Measurements from ENCODE around the gene TOM1L2.
A peak's percentile ranks its signal among the peaks of the same experiment; 100 is the strongest.
"Not testable (repeated sequence)": the region's sequence is repeated elsewhere in the genome, so short reads cannot be mapped to it uniquely, and the experiment has no call there.

TOM1L2 gene

DNA sequence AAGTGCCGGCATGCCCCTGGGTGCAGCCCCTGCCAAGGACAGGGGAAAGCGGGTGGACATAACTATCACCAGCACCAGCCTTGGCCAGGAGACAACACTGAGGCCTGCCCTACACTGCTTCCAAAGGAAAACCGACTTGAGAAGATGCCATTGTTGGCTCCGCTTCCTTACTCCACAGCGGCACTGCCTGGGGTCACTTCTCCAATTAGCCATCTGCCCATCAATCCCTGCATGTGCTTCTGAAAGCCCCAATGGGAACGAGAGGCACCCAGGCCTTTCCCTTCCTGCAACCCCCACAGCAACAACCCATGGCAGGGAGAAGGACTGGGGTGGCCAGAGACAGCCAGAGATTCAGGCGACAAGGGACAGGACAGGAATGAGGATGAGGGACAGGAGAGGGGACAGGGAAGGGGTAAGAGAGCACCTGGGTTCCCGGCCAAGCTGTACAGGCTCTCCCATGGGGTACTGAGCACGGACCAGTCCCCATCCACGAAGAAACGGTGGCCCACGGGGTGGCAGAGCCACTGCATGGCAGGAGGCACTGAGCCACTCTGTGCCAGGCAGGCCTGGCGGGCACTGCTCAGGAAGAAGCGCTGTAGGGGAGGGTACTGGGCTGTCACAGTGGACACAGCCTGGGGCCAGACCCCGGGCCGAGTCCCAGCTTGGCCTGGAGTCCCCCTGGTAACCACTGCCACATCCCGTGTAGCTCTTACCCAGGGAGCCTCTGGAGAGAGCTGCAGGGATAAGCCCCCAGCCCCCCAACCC lies 156.6 kb downstream of the TOM1L2 start:
- no peak for DNase-seq

DNA sequence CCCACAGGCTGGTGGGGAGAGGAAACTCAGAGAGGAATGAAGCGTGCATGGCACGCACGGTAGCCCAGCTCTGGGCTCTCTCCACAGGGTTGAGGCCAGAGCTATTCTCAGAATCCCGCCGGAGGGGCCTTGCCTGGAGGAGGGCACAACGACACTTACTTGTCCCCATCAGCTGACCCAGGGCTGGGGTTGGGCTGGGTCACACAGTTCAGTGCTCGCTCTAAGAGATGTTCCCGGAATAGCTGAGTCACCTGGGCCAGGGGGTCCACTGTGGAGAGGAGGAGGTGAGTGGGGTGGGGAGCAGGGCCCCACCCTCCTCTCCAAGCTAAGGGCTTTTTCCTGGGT lies 157.2 kb downstream of the TOM1L2 start:
- no peak for DNase-seq

DNA sequence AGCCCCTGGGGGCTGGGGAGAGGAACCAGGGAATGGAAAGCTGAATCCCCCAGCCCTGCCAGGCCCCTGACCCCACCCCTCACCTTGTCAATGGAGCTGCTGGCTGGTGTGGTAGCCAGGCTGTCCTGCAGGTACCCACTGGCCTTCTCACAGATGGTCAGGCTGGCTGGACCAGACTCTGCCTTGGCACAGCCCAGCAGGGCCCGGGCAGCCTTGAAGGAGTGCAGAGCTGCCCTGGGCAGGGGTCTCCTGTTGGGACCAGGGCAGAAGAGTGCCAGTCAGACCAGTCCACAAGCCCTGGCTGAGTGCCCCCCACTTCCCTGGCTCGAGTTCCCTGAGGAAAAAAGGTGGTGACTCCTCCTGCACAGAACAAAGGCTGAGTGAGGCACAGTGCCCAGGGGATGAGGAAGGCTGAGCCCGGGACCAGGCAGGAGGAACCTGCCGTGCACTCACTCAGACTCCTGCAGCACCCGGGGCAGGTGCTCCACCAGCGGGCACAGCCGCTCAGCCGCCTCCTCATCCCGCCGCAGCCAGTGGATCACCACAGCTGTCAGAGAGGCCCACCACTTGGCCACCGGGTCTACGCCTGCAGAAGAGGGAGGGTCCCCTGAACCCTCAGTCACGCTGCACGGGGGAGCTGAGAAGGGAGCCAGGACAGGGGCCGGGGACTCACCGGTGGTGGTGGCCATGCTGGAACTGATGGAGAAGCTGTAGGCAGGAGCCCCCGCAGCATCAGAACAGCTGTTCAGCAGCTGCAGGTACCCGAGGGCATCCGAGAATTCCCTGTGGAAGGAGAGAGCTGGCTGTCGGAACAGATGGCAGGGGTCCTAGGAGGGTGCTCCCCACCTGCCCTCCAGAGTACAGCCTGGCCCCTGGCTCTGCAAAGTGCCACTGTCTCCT lies 157.8 kb downstream of the TOM1L2 start:
- no peak for DNase-seq

DNA sequence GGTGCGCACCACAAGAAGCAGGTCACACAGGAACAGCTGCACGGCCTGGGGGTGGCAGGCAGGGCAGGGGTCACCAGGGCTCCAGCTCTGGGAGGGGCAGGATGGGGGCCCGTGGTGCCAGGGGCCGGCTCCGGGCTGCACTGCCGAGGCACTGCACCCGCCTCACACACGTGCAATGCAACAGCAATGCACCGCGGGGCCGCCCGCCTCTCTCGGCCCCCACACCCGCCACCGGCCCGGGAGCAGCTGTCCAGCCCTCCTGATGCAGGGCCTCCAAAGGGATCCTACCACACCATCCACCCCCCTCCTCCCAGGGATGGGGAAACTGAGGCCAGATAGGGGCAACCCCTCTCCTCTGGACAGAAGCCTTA lies 158.5 kb downstream of the TOM1L2 start:
- DNase-seq = no peak

DNA sequence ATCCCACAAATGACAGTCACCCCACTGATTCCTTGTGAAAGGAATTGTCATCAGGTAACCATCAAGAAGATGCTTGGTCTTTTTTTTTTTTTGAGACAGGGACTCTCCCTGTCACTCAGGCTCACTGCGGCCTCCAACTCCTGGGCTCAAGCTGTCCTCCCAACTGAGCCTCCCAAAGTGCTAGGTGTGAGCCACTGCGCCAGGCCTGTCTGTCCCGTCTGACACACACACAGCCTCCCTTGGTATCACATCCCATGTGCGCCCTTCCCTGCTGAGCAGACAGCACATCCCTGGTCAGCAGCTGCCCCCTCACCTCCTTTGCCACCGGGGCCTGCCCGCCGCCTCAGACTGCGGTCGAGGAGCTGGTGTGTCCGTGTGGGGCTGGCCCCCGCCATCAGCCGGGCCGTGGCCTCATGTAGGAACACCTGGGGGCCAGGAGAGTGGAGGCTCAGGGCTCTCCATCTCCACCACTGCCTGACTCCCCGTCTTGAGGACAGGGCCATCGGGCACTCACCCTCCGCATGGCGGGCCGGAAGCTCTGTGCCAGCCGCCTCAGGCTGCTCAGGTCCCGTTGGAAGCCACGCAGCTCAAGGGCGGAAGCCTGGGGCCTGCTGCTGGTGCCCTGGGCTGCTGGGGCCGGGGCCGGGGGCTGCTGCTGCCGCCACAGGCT lies 159.0 kb downstream of the TOM1L2 start:
- no peak for DNase-seq

DNA sequence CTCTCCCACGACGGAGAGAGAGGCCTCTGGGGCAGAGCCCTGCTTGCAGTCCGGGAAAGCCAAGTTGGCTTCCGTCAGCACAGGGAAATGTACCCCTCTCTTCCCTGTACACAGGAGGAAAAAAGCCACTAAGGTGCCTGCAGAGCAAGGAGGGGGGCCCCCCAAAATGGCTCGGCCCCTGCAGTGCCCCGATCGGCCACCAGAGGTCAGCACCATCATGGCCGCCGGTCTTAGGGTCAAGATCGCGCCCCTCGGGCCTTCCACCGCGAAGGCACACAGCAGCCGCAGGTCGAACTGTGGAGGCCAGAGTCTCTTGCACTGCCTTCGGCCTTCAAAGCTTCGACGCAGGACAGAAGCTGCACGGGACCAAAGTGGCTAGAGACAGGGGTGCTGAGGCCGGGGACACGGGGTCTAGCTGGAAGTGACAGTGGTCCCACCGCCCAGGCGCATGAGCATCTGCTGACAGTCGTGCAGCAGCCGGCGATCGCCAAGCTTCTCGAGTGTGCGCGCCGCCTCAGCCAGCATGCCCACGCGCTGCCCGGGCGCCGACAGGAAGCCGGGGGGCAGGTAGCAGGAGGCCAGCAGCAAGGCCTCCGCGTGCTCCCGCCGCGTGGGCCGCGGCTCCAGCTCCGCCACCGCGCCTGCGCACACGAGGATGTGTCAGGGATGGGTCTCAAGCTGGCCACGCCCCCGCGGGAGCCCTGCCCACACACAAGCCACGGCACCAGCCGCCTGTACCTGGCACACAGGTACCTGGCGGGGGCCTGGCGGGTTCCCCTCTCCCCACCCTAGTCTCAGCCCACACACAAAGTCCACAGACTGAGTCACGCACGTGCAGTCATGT lies 159.8 kb downstream of the TOM1L2 start:
- DNase-seq = peak; percentile 49 to 72 (median 61)

DNA sequence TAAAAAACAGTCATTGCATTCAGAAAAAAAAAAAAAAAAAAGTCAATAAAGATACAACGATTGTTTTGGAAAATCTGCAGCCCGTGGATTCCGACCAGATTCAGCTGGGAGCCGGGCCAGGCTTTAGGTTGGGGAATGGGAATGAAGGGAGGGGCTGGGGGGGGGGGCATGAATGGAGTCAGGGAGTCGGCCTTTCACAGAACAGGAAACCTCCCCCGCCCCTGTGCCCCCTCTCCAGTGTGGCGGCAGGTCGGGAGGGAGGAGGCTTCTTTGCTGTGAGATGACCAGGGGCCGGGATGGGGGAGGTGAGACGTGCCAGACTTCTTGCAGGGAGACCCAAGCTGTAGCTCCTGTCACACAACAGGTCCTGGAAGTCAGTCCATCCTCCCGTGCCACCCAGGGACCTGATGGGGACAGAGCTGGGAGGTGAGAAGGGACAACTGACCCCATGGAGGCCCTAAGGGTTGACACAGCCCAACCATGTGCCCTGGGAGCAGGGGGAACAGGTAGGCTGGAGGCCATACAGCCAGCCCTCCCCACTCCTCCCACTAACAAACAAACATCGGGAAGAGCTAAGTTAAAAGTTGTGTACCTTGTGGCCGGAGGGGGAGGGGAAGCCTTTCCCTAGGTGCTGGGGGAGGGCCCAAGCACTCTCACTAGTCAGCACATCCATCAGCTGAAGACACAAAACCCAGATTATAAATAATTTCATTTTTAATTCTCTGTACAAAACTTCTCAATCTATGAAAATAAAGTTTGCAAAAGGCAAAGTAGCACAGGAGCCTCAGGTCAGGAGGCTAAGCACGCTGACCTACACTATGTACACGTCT lies 160.6 kb downstream of the TOM1L2 start:
- no peak for DNase-seq

DNA sequence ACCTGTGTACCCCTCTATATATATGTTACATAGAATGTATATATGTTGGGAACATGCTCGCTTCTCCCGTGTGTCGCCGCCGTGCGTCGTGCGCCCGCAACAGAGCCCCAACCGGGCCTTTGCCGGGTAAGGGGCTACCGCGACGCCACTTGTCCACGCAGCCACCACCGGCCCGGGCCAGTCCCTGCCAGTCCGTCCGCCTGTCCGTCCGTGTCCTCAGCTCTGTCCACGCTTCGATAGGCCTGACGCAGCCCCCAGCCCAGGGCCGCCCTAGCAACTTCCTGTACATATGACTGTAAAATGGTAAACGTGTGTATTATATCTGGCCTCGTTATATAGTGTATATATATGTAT lies 161.3 kb downstream of the TOM1L2 start:
- DNase-seq = no peak

DNA sequence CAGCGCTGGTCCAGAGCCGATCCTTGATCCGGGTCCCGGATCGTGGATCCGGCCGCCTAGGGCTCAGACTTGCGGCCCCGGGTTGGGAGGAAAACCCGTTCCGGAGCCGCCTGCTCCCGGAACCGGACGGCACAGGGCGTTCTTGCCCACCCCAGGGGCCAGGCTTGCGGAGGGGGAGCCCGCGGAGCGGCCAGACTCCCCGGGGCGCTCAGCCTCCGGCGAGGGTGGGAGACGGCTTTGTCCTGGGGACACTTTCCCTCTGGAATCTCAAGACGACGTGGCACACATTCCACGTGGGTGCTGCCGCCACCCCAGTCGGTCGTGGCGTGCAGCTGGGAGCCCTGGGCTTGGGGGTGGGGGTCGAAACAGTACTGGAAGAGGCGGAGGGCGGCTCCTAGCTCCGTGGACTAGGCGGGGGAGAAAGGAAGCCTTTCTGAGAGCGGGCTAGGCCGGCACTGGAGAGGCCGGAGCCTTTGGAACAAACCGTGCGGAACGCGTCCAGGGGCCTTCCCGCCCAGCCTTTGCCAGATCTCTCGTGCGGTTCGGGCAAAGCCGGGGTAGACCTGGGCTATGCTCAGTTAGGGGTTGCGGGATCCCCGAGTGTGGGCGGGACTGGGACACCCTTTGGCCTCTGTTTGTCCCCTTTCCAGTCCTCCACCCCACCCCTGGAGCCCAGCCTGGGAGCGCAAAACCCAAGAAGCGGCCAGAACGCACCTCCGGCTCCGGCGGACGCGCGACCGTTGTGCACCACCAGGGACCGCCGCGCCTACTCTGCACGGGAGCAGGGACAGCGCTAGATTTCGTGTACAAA lies 161.9 kb downstream of the TOM1L2 start:
- DNase-seq = no peak

DNA sequence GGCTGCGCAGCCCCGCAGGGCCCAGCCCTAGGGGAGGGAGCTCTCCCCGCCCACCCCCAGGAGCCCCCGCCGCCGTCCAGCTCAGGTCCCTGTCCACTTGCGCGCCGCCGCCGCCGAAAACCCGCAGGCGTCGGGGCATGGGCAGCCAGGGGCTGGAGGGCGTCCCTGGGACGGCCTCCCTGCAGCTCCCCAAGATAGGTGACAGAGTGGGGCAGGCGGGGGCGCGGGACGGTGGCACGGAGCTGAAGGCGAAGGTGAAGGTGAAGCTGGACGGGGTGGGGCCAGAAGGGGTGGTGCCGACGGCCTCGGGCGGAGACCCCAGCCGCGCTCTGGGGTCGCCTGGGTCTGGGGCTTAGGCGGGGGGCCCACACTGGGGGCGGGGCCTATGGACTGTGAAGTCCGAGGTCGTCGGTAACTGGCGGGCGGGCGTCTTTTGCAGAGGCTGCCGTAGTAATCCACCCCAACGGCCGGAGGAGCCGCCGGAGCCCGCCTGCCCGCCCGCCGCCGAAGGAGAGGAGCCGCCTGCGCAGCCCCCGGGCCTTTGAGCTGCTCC lies 162.6 kb downstream of the TOM1L2 start:
- DNase-seq = no peak

DNA sequence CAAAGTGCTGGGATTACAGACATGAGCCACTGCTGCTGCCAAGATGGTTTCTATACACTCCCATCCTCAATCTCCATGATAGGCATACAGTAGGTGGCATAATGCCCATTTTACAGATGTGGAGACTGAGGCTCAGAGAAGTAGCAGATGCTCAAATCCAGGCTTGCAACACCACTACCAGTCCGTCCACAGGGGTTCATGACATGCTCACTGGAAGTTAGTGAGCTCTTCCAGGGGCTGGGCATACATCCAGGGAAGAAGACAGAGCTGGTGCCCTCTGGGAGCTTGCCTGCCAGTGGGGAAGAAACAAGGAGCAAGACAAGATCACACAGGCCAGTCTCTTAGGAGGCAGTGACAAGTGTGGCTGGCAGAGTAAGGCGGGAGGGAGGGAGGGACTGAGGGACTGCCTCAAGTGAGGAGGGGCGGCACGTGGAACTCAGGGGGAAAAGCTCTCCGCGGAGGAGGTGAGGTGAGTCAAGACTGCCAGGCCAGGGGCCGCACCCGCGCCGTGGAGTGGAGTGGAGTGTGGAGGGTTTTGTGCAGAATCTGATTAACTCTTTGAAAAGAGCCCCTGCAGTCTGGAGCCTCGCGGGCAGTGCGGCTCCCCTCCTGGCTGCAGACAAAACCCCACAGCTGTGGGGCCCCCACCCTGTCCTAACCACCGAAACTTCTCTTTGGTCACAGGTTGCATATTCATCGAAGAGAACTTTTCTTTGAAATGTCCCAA lies 163.3 kb downstream of the TOM1L2 start:
- no peak for DNase-seq

DNA sequence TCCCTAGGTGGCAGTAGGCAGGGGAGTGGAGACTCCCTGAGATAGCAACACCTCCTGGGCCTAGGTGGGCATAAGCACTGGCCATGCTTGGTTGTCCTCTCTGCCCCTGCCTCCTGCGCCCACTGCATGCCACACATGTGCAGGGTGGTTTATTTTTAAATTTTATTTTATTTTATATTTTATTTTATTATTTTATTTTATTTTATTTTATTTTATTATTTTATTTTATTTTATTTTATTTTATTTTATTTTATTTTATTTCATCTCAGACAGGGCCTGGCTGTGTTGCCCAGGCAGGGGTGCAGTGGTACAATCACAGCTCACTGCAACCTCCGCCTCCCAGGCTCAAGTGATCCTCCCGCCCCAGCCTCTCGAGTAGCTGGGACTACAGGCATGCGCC lies 164.0 kb downstream of the TOM1L2 start:
- not testable (repeated sequence) for DNase-seq

DNA sequence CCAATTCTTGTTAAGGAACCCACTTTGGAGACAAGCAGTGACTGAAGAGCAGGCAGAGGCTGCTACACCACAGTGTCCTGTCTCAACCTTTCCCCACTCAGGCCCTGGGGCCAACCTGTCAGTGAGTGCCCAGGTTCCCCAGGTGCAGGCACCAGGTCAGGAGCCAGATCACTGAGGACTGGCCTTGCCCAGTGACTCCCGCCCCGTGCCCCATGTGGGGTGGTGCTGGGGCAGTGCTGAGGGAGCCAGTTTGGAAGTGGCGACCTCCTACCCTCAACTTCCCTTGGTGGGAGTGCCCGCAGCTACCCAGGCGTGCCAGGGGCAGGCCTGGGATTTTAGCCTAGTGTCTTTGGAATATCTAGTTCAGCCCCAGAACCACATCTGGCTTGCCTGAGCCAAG lies 164.8 kb downstream of the TOM1L2 start:
- no peak for DNase-seq

DNA sequence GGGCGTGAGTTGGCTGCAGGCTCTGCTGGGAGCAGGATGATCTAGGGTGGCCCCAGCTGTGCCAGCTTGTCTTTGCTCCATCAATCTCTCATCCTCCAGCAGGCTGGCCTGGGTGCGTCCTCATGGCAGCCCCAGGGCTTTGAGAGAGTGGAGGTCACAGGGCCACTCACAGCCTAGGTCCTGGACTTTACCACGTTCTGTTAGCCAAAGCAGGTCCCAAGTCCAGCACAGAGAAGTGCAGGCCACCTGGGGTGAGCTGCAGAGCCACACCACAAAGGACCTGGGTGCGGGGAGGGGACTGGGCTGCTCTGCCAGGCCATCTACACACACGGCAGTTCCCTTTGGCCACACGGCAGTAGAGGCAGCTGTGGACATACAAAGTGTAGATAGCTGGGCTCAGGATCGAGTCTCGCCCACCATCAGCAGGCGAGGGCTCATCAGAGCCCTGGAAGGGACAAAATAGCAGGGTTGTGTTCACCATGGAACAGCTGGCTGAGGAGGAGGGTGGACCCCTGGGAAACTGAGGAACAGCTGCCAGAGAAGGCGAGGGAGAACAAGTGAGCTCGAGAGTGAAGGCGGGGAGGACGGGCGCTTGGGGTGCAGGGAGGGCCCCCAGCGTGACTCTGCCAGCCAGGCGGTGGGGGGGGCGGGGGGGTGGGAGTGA lies 165.5 kb downstream of the TOM1L2 start:
- DNase-seq = no peak

DNA sequence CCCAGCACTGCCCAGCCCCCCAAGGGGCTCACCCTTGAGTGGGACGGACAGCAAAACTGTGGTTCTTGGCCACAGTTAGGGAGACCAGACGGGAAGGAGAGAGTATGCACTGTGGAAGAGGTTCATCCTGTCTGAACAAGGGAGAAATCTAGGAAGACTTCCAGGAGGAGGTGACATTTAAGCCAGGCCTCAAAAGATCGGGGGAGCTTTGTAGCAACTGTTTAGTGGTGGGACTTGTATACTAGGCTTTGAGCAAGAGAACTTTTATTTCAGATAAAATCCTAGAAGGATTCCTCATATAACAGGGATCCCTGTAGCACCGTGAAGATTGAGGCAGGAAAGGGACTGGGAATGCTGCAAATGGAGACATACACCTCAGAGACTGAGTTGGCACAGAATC lies 166.2 kb downstream of the TOM1L2 start:
- no peak for DNase-seq

DNA sequence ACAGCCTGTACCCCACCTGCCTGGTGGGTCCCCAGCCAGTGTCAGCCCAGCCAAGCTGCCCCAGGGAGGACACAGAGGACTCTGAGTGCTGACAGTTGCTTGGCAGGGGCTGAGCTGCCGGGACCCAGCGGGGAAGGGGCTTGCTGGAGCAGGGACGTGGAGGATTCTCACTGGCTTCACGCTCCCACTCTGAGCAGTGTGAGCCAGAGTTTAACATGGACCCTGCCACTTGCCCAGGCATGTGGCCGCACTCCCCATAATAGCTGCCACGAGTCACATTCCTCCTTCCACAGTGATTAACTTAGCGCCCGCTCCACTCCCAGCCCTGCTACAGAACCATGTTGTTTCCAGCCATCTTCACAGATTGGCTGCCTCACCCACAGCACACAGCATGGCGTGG lies 166.6 kb downstream of the TOM1L2 start:
- DNase-seq = no peak

DNA sequence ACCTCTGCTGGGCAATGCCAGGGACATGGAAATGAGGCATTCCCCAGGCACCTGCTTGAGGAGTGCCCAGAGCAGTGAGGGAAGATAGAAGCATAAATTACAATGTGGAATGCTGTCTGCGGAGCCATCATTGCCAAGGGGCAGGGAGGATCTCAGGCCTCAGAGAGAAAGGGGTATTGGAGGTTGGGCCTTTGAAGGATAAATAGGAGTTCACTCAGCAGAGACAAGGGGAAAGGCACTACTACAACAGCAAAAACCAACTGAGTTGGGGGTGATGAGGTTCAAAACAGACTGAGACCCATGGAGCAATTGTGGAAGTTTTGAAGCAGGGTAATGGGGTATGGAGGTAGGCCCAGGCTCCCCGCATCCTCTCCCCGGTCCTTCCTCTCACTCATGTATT lies 168.2 kb downstream of the TOM1L2 start:
- DNase-seq = no peak

DNA sequence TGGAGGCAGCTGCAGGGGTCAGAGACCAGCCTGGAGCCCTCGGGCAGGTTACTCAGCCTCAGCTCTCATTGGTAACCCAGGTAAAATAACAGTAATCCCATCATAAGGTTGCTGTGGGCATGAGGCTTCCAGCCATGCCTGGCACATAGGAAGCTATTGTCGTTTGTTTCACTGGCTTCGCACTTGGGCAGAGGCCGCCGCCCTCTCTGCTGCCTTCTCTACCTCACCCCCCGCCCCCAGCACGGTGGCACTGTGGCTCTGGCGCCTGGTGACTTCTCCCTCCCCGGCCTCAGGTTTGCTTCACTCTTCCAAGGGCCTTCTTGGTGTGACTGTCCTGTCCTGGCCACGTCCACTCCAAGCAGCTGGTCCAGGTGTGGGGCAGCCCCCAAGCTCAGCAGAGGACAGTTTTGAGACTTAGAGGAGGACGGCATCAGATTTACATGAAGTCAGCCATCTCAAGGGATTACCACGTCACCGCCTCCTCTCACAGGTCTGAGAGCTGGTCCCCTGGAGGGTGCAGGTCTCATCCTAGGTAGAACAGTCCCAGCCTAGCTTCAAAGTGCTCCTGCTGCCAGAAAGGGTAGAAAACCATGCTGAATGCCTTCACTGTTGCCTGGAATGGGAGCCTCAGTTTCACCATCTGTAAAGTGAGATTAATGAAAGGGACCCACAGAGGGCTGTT lies 170.3 kb downstream of the TOM1L2 start:
- DNase-seq = no peak

DNA sequence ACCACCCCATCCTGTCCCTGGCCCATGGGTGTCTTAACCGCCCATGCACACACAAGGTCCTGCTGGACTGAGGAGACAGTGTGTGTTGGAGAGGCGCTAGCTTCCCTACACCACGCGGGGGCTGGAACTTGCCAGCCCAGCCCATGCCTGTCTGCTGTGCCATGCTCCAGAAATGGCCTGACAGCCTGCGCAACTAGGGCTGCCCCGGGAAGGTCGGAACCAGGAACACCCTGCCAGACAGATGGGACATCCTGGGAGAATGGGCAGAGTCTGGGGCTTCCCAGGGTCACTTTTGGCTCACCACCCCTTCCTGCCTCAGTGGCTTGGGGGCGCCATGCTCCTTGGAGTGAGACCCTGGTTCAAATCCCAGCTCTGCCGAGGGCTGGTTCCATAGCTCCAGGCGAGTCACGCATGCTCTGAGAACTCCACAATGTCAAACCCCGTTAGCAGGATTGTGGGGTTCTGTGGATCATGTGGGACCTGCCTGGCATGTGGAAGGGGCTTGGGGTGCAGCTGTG lies 171.6 kb downstream of the TOM1L2 start:
- no peak for DNase-seq

All from activated naive CD4-positive, alpha-beta T cell (primary cell).